Measurements from ENCODE around the gene ZNF519. TPM values are rescaled to one million over a fixed set of nuclear protein-coding genes. Genes with fewer than 3 reads are reported as not detected.

The ZNF519 gene
- total RNA-seq, 1 experiment from 2014 or later, result 11.1 TPM

DNA sequence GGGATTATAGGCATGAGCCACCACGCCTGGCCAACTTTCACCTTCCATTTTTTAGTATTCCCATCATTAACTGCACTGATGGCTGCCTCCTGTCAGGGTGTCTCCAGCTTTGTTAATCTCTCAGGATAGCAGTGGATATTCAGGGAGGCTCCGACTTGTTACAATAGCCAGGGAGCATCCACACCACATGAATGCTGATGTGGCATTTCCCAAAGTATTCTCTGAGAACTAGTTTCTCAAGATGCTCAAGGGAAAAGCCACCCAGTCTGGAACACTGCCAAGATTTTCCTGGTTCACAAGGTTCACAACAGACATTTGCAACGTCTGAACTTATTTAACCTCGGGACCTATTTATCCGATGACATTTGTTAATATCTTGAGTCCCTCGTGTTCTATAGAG lies 33.8 kb downstream of the ZNF519 start:
- DNase-seq (ENCODE audit: low spot score), result no peak

DNA sequence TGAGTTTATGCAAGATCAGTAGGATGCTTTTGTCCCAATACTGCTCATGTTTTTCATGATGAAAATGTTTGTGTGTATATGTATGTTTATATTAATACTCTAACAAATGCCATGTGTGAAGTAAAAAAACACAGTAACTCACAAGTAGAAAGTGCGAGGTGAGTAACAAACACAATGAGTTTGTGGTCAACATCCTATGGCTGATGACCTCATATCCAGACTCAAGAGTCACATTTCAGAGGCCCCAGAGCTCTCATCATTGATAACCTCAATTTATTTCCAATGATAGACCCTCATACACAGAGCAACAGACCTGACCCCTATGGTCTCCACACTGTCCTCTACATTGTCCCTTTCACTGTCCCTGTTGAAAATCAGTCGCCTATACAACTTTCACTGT lies 34.5 kb downstream of the ZNF519 start:
- DNase-seq (ENCODE audit: low spot score), result no peak

DNA sequence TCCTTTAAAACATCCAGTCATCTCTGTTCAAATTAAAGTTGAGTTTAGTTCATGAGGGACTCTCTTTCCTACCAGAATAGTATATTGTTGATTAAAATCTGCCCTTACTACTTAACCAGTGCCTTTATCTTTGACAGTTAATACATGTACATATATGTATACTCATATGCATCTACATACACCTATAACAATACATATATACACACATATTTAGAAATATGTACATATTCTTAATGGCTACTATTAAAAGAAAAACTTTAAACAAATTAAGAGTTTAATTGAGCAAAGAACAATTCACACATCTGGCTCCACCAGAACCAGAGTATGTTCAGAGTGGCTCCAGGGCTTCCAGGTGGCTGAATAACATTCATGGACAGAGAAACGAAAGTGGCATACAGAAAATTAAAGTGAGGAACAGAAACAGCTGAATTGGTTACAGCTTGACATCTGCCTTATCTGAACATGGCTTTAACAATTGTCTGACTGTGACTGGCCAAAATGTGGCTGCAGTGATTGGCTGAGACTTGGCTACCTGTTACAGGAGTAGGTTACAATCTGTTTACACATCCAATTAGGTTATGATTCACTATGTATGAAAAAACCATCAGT lies 38.8 kb downstream of the ZNF519 start:
- DNase-seq (ENCODE audit: low spot score), result no peak

DNA sequence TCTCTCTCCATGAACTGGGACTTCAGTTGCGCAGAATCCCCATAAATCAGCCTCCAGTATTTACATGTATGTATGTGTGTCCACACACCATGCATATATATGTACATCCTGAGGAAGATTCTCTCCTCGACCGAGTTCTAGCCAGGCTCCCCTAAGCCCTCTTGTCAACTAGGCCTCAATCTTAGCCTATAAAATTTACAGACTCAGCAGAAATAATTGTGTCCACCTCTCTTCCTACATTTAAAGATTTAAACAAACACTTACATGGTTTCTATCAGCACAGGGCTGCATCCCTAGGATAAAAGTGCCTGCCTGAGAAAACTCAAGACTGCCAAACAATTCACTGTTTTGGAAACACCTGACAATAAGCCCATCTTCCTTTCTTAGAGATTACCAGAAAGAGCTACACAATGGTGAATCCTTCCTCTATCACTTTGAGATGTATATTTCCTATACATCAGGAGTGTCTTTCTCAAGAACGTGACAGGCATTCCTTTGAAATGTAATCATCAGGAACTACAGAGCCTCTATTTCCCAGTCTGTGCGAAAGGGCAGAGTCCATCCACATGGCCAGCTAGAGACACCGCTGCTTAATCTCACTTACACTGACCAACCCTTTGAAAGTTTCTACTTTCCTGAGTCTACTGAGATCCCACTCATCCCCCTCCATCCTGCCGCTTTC lies 39.5 kb downstream of the ZNF519 start:
- no peak for DNase-seq (ENCODE audit: low spot score)

DNA sequence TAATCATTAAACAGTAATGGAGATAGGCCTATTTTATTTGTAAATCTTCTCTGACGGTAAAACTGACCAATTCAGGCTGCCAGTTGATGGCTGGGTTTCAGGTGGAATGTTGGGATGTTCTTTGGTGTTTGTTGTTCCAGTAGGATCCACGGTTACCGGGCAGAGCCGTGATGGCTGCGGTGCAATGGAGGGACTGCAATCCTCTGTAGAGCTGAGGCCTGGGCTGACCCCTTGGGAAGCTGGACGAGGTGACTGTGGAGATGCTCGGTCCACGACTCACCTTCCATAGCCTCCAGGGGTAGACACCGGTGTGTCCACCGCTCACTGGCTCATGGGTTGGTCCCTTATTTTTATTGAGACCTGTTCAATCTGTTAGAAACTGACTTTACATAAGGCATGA lies 42.5 kb downstream of the ZNF519 start:
- DNase-seq (ENCODE audit: low spot score), result peak; percentile 19

DNA sequence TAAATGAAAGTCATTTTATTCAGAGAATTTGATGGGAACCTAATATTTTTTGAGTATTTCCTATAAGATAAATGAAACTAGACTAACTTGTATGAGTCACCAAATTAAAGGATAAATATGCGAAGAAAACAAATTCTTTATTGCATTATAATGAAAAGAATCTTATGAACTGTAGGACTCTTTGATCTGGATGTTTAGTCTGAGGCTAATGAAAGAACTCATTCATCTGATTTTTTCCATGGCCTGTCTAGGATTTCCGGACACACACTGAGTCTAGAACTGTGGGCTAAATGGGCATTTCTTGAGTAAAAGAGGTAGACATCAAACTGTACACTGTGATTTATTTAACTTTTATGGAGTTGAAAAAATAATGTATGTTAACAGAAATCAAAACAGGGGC lies 43.0 kb downstream of the ZNF519 start:
- no peak for DNase-seq (ENCODE audit: low spot score)

DNA sequence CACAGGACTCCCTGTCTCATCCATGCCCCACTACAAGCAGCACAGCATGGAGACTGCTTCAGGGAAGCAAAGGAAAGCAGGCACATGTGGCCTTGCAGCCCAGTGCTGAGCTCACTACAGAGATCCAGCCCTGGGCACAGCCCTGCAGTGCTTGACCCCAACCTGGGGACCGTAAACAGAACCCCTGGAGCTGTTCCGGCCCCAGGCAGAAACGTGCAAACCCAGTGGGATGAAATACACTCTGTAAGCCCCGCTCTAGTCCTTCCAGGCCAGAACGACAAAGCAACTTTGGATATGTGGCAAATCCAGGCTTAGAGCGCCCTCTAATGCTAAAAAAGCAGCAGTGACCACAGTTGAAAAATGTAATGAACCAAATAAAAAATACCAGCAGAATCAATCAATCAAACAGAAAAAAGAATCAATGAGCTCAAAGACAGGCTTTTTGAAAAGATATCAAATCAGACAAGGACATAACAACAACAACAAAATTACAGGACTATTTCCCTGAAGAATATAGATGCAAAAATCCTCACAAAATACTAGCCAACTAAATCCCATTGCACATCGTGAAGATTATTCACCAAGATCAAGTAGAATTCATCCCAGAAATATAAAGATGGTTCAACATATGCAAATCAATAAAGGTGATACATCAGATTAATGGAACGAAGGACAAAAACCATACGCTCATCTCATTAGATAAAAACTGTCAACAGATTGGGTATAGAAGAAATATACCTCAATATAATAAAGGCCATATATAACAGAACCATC lies 45.6 kb downstream of the ZNF519 start:
- peak; percentile 28 for DNase-seq (ENCODE audit: low spot score)

DNA sequence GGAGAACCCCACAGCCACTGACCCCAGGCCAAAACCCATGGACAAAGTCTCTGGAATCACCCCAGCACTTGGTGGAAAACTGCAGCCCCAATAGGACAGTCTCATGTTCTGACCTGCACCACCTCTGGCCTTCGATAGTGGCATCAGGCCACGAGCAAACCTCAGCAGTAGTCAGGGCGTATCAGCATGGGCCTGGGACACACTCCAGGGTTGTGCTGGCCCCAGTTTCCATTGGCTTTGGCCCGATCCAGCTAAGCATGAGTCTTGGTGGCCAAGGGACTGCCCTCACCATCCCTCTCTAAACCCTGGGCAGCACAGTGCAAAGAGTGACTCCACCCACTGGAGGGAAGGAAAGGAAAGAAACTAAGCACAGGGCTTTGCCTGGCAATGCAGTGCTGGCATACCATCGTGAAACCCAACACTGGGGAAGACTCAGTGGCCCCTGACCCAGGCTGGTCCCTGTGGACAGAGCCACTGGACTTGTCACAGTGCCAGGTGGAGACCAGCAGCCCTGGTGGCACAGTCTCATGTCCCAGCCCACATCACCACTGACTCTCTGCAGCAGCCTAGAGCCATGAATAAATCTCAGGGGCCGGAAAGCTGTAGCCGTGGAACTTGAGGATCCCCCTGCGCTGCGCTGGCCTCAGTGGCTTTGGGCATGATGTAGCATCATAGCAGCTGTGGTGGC lies 46.3 kb downstream of the ZNF519 start:
- DNase-seq (ENCODE audit: low spot score), result no peak

DNA sequence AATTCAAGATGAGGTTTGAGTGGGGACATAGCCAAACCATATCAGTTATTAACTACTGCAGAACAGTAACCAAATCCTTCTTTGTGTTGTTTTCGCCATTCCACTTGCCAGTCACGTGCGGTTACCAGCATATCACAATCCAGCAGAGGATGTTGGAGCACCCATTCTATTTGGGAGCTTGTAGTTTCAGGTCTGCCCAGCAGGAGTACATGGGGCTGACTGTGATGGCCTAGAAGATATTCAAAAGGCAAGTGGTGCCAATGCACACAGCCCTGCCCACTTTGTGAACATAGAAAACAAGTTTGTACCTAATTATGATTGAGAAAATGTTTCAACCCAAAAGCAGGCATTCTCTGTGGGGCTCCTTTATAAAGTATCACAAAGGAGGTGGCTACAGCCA lies 57.0 kb downstream of the ZNF519 start:
- DNase-seq (ENCODE audit: low spot score), result no peak

DNA sequence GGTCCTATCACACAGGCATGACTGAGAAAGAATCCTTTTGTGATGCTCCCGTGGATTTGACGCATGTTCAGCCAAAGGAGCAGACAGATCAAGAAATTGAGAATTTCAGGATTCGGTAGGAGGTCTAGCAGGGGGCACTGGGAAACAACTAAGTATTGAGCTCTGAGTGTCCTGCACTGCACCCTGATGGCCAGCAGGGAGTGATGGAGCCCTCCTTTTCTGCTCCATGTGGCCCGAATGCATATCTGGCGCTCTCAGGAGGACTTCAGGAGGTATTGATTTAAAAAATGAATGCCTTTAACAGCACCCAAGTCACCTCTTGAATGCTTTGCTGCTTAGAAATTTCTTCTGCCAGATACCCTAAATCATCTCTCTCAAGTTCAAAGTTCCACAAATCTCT lies 58.0 kb downstream of the ZNF519 start:
- DNase-seq (ENCODE audit: low spot score), result no peak

DNA sequence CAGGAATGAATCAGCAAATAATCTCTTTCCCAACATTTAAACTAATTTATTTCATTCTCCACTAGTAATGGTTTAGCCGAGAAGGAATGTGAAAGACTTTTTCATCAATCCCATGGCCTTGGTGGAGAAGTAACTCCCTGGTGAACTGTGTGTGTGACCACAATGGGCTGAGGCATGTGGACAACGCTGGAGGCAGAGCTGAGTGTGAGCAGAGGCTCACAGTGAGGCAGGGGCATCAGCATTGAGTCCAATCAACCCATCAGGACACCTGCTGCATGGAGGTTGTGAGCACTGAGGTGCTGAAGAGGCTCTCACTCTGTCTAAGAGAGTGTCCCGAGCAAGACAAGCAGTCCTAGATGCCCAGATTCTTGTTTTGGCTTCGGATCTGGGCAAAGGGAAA lies 78.6 kb downstream of the ZNF519 start:
- no peak for DNase-seq (ENCODE audit: low spot score)

Other genes starting within 250 kb of the ZNF519 start
- not detected in 2 replicates for gene MC2R, start 216.9 kb downstream of the ZNF519 start, total RNA-seq (2014; rRNA removed; shearing (Covaris generic))